ENCODE data around the gene NPAT. TPM values are rescaled to one million over a fixed set of nuclear protein-coding genes. Genes with fewer than 3 reads are reported as not detected.

The NPAT gene
- total and polyA plus RNA-seq, 9 of the 15 experiments (the other 6 are each of a cell fraction or from before 2014, with no cell fraction given): 8.8 to 30.0 (median 22.1) TPM

GRCh38 chr11:108224911-108225786 lies 2.7 kb upstream of the NPAT start (continued):
- TF ChIP-seq AFF4 (CRISPR knock-in tag; IDR thresholded peaks at IDR 0.05) (no peak), RBM22 (IDR thresholded peaks at IDR 0.05; ENCODE audit: low read depth, low read length, poor library complexity, severe bottlenecking) (no peak), SAFB (IDR thresholded peaks at IDR 0.05; ENCODE audit: borderline replicate concordance, low read depth, low read length) (no peak), MAFG (tag; conservative IDR thresholded peaks at IDR 0.05) (peak; percentile 53), PYGO2 (tag; IDR thresholded peaks at IDR 0.05) (no peak), ELK1 (CRISPR knock-in tag; IDR thresholded peaks at IDR 0.05) (no peak), ETS2 (tag; IDR thresholded peaks at IDR 0.05; ENCODE audit: borderline replicate concordance, poor library complexity, severe bottlenecking) (no peak), ZBTB5 (IDR thresholded peaks at IDR 0.05) (no peak), MBD2 (IDR thresholded peaks at IDR 0.05; ENCODE audit: borderline replicate concordance, low read depth) (no peak), FOSL1 (tag; conservative IDR thresholded peaks at IDR 0.05) (no peak), ZNF76 (CRISPR knock-in tag; IDR thresholded peaks at IDR 0.05; ENCODE audit: borderline replicate concordance) (no peak), PBX2 (CRISPR knock-in tag; IDR thresholded peaks at IDR 0.05; ENCODE audit: low read depth) (no peak), PBX2 (tag; conservative IDR thresholded peaks at IDR 0.05; ENCODE audit: low read depth) (no peak), E2F5 (CRISPR knock-in tag; IDR thresholded peaks at IDR 0.05) (no peak), DNMT1 (IDR thresholded peaks at IDR 0.05) (no peak), MAFF (IDR thresholded peaks at IDR 0.05; ENCODE audit: low read length) (peak; percentile 33)

All from K562 (cell line).